SK-N-SH treated with all-trans-retinoic acid at 6 μM for 48 hours (cell line): ENCODE results near the gene PSMG4.

Experiments used
- ARNTL ChIP-seq: fragments of 450-650 bp; formaldehyde crosslinking; IDR thresholded peaks from 2 replicates; pipeline ENCODE4 v1.5.0; 2020; ENCODE audit warnings: low read depth, mild to moderate bottlenecking, moderate library complexity, borderline replicate concordance
- BACH2 ChIP-seq: fragments of 250-450 bp; sonication (Bioruptor Pico); IDR thresholded peaks from 2 replicates; pipeline ENCODE4 v1.9.0; 2021; ENCODE audit warnings: mild to moderate bottlenecking, borderline replicate concordance
- CREB5 ChIP-seq: fragments of 250-450 bp; sonication (Bioruptor Pico); IDR thresholded peaks from 2 replicates; pipeline ENCODE4 v1.5.1; 2020; ENCODE audit warnings: low read depth, mild to moderate bottlenecking, moderate library complexity
- PATZ1 ChIP-seq: fragments of 250-450 bp; sonication (Bioruptor Pico); IDR thresholded peaks from 2 replicates; pipeline ENCODE4 v1.8.0; 2020; ENCODE audit warnings: mild to moderate bottlenecking, moderate library complexity, borderline replicate concordance
- POU6F1 ChIP-seq: fragments of 250-450 bp; sonication (Bioruptor Pico); IDR thresholded peaks from 2 replicates; pipeline ENCODE4 v1.8.0; 2021; ENCODE audit warnings: low read depth, mild to moderate bottlenecking, moderate library complexity, borderline replicate concordance
- PPARA ChIP-seq: fragments of 250-450 bp; sonication (Bioruptor Pico); IDR thresholded peaks from 2 replicates; pipeline ENCODE4 v1.5.0; 2020; ENCODE audit warnings: mild to moderate bottlenecking, borderline replicate concordance
- RARB ChIP-seq: fragments of 250-450 bp; sonication (Bioruptor Pico); IDR thresholded peaks from 2 replicates; pipeline ENCODE4 v1.8.0; 2021; ENCODE audit warnings: mild to moderate bottlenecking, moderate library complexity
- SNAI2 ChIP-seq: fragments of 250-450 bp; sonication (Bioruptor Pico); IDR thresholded peaks from 2 replicates; pipeline ENCODE4 v1.5.0; 2020; ENCODE audit warnings: mild to moderate bottlenecking, moderate library complexity
- TCF4 ChIP-seq: fragments of 250-450 bp; sonication (Bioruptor Pico); IDR thresholded peaks from 2 replicates; pipeline ENCODE4 v1.8.0; 2021; ENCODE audit warnings: mild to moderate bottlenecking, moderate library complexity, borderline replicate concordance
- ZFP3 ChIP-seq: fragments of 250-450 bp; sonication (Bioruptor Pico); IDR thresholded peaks from 2 replicates; pipeline ENCODE4 v1.5.0; 2020; ENCODE audit warnings: mild to moderate bottlenecking, moderate library complexity
- ZFP30 ChIP-seq: fragments of 450-650 bp; formaldehyde crosslinking; IDR thresholded peaks from 2 replicates; pipeline ENCODE4 v1.5.0; 2022; ENCODE audit warnings: mild to moderate bottlenecking, moderate library complexity
- ZNF565 ChIP-seq: fragments of 450-650 bp; formaldehyde crosslinking; conservative IDR thresholded peaks from 2 replicates; pipeline ENCODE4 v1.5.0; 2020; ENCODE audit warnings: low read depth, mild to moderate bottlenecking, moderate library complexity
- ZNF70 ChIP-seq: fragments of 450-650 bp; formaldehyde crosslinking; IDR thresholded peaks from 2 replicates; pipeline ENCODE4 v1.5.0; 2020; ENCODE audit warnings: mild to moderate bottlenecking, moderate library complexity
- ZNF8 ChIP-seq: fragments of 450-650 bp; formaldehyde crosslinking; IDR thresholded peaks from 2 replicates; pipeline ENCODE4 v1.5.0; 2020; ENCODE audit warnings: mild to moderate bottlenecking, moderate library complexity

GRCh38 chr6:3292431-3293197 is 33.9 kb downstream of the PSMG4 start:
- no peak for TF ChIP-seq ZNF8 (CRISPR knock-in tag)
- no peak for TF ChIP-seq RARB (CRISPR knock-in tag)
- no peak for TF ChIP-seq CREB5 (CRISPR knock-in tag)
- no peak for TF ChIP-seq PATZ1 (CRISPR knock-in tag)
- TF ChIP-seq ZNF565 (CRISPR knock-in tag): no peak
- no peak for TF ChIP-seq SNAI2
- no peak for TF ChIP-seq PPARA (CRISPR knock-in tag)
- TF ChIP-seq ZFP3: no peak
- TF ChIP-seq BACH2 (CRISPR knock-in tag): no peak
- no peak for TF ChIP-seq ZFP30 (CRISPR knock-in tag)
- no peak for TF ChIP-seq ZNF70 (CRISPR knock-in tag)
- TF ChIP-seq TCF4 (CRISPR knock-in tag): no peak
- TF ChIP-seq POU6F1 (CRISPR knock-in tag): no peak
- no peak for TF ChIP-seq ARNTL (CRISPR knock-in tag)
